ENCODE measurements around the gene INTS12. TPM values are rescaled to one million over a fixed set of nuclear protein-coding genes. Genes with fewer than 3 reads are reported as not detected.
A peak's percentile ranks its signal among the peaks of the same experiment; 100 is the strongest.

The INTS12 gene
- total RNA-seq, 1 experiment from 2014 or later = 13.9 TPM

- intact Hi-C loops (cut with micrococcal nuclease; ENCODE audit: unreplicated experiment) = no loop called here
- no peak for TF ChIP-seq POLR2AphosphoS5 (IDR thresholded peaks at IDR 0.05; ENCODE audit: low read depth, low read length)
- TF ChIP-seq CTCF (IDR thresholded peaks at IDR 0.05) = no peak
- no peak for TF ChIP-seq REST (IDR thresholded peaks at IDR 0.05; ENCODE audit: insufficient read depth in 1 of 2, low read depth in 2 of 2, low read length in 1 of 2)
- TF ChIP-seq TCF7L2 (IDR thresholded peaks at IDR 0.05; ENCODE audit: low read depth, low read length) = no peak
- TF ChIP-seq SIN3A (IDR thresholded peaks at IDR 0.05; ENCODE audit: borderline replicate concordance, insufficient read depth, low read depth, low read length) = no peak
- ChIA-PET CTCF (no interaction called here), POLR2A (interaction anchor here (0.5 kb wide), 1 partner anchor 237 kb away, joined by 4 read pairs; no protein-coding TSS in a partner anchor)
- peak overlapping the region; percentile 82 to 88 for H3K4me3 ChIP-seq (ENCODE audit: low read depth in 2 of 2, low read length in 2 of 2)
- ATAC-seq (no peak), DNase-seq (ENCODE audit: low read depth, low spot score) (no peak)
- H3K27me3 ChIP-seq (ENCODE audit: control insufficient read depth, insufficient read depth, low read length) = no peaks in the 10 kb centered on the region
- H3K36me3 ChIP-seq (ENCODE audit: control insufficient read depth, insufficient read depth, low read length) = peaks cover 6% of the 10 kb centered on the region; the same call in 1 of the 2 replicates
- peaks cover 5% of the 10 kb centered on the region for H3K4me1 ChIP-seq (ENCODE audit: control insufficient read depth, insufficient read depth, low read length)
- BruUV-seq (replicated peaks) = no TSS peak
- no peaks in the 10 kb centered on the region for H3K9me3 ChIP-seq (ENCODE audit: control insufficient read depth, insufficient read depth, low read depth, low read length)
- H3K27ac ChIP-seq (ENCODE audit: low read length) = peak overlapping the region; percentile 29; the same call in 1 of the 2 replicates
- in situ Hi-C loops (cut with HindIII; ENCODE audit: low pct_unique_long_range_greater_than_20kb, low sequenced_read_pairs) = no loop called here
Observed at GRCh38 chr4:105710012-105710600, 1.6 kb upstream of the INTS12 start.

- intact Hi-C loops (cut with micrococcal nuclease; ENCODE audit: unreplicated experiment) = no loop called here
- in situ Hi-C loops (cut with HindIII; ENCODE audit: low pct_unique_long_range_greater_than_20kb, low sequenced_read_pairs) = no loop called here
- Histone ChIP-seq H3K27ac (ENCODE audit: low read length) (peak overlapping the region; percentile 83), H3K9me3 (ENCODE audit: control insufficient read depth, insufficient read depth, low read depth, low read length) (no peaks in the 10 kb centered on the region), H3K36me3 (ENCODE audit: control insufficient read depth, insufficient read depth, low read length) (peaks cover 6% of the 10 kb centered on the region; the same call in 1 of the 2 replicates), H3K27me3 (ENCODE audit: control insufficient read depth, insufficient read depth, low read length) (no peaks in the 10 kb centered on the region), H3K4me3 (ENCODE audit: low read depth in 2 of 2, low read length in 2 of 2) (peak overlapping the region; percentile 82 to 88), H3K4me1 (ENCODE audit: control insufficient read depth, insufficient read depth, low read length) (peaks cover 5% of the 10 kb centered on the region)
- ATAC-seq (peak; percentile 72), DNase-seq (ENCODE audit: low read depth, low spot score) (no peak)
- ChIA-PET POLR2A (no interaction called here), CTCF (no interaction called here)
- no peak for TF ChIP-seq REST (IDR thresholded peaks at IDR 0.05; ENCODE audit: insufficient read depth in 1 of 2, low read depth in 2 of 2, low read length in 1 of 2)
- TF ChIP-seq POLR2AphosphoS5 (IDR thresholded peaks at IDR 0.05; ENCODE audit: low read depth, low read length) = no peak
- TF ChIP-seq SIN3A (IDR thresholded peaks at IDR 0.05; ENCODE audit: borderline replicate concordance, insufficient read depth, low read depth, low read length) = no peak
- TF ChIP-seq TCF7L2 (IDR thresholded peaks at IDR 0.05; ENCODE audit: low read depth, low read length) = no peak
- TF ChIP-seq CTCF (IDR thresholded peaks at IDR 0.05) = no peak
- no TSS peak for BruUV-seq (replicated peaks)
Observed at GRCh38 chr4:105709081-105709450, 577 bp upstream of the INTS12 start.

Measured in Panc1 (cell line).